NB4 (cell line): ENCODE results near the gene AGAP1.

ENCODE experiments used
- CTCF ChIP-seq: IDR thresholded peaks from one replicate; pipeline ENCODE4 v1.5.1; 2012; ENCODE audit warnings: low read depth, low read length
- MAX ChIP-seq: IDR thresholded peaks from 2 replicates; pipeline ENCODE4 v1.6.1; 2011; ENCODE audit warnings: low read depth, low read length
- POLR2A ChIP-seq: IDR thresholded peaks from 2 replicates; pipeline ENCODE4 v1.6.1; 2011; ENCODE audit warnings: mild to moderate bottlenecking; ENCODE audit not compliant: insufficient read length; ENCODE audit errors: extremely low read depth

DNA sequence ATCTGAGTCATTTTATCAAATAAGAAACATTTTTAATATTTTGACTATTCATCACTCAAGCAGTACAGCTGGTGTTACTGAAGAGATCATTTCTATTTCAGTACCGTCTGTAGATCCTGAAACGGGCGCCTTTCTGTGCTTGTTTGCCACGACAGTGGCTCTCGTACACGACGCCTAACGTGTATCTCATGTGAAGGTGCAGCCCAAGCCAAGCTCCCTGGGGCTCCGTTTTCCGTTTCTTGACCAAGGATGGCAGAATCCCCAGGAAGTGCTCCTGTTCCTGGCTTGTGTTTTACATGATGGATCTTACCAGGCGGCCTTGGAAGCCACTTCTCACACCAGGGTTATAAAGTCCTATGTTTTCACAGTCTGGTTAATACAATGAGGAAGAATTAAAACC is 353.7 kb downstream of the AGAP1 start:
- no peak for TF ChIP-seq POLR2A
- no peak for TF ChIP-seq MAX
- TF ChIP-seq CTCF, result no peak
